Peyer's patch (tissue), 4 donors: Measurements from ENCODE around the gene C3orf33. TPM values are rescaled to one million over a fixed set of nuclear protein-coding genes. Genes with fewer than 3 reads are reported as not detected.

Experiments
- DNase-seq, 3 donors: peaks; one replicate each; pipeline ENCODE4 v3.0.0-alpha.2; 2017 to 2019
- H3K27ac ChIP-seq, 4 donors: fragments of 200-600 bp; sonication (generic); one replicate each; pipeline ENCODE4 v1.5.1; 2016 to 2019
- H3K27me3 ChIP-seq, 2 donors: fragments of 200-600 bp; sonication (generic); one replicate each; pipeline ENCODE4 v1.5.1; 2019
- H3K36me3 ChIP-seq, 3 donors: fragments of 200-600 bp; sonication (generic); one replicate each; pipeline ENCODE4 v1.5.1; 2016 to 2019
- H3K4me1 ChIP-seq, 4 donors: fragments of 200-600 bp; sonication (generic); one replicate each; pipeline ENCODE4 v1.5.1; 2016 to 2019
- H3K4me3 ChIP-seq, 4 donors: fragments of 200-600 bp; sonication (generic); 1 replicate in 3 of 4; 2 replicates in 1 of 4; pipeline ENCODE4 v1.5.1; 2016 to 2019; ENCODE audit warnings: mild to moderate bottlenecking in 1 of 4
- H3K9me3 ChIP-seq, 4 donors: fragments of 200-600 bp; sonication (generic); one replicate each; pipeline ENCODE4 v1.5.1; 2016 to 2019; ENCODE audit warnings: mild to moderate bottlenecking in 1 of 4
- CTCF ChIP-seq, 6 experiments: fragments of 450-650 bp in 4 of 6; fragments of 200-600 bp in 2 of 6; sonication (generic) in 1 of 6; IDR thresholded peaks; one replicate each; pipeline ENCODE4 v1.5.1; 2017 to 2019; ENCODE audit warnings: antibody characterized with exemption in 6 of 6, mild to moderate bottlenecking in 3 of 6, moderate library complexity in 1 of 6
- POLR2A ChIP-seq, 2 donors: fragments of 450-650 bp; IDR thresholded peaks; one replicate each; pipeline ENCODE4 v1.5.1; 2017; ENCODE audit warnings: antibody characterized with exemption in 2 of 2, mild to moderate bottlenecking in 2 of 2, moderate library complexity in 2 of 2
- total RNA-seq, 4 donors: library from RNA; depleted of rRNA; stranded (reverse); fragments of >200 nt; gene quantifications; one replicate each; pipeline ENCODE4 v1.1.0, GENCODE V29; 2016

C3orf33 gene
- total RNA-seq, 4 donors from 2014 or later, result 1.9 to 5.8 (median 3.9) TPM; not detected in 1

DNA sequence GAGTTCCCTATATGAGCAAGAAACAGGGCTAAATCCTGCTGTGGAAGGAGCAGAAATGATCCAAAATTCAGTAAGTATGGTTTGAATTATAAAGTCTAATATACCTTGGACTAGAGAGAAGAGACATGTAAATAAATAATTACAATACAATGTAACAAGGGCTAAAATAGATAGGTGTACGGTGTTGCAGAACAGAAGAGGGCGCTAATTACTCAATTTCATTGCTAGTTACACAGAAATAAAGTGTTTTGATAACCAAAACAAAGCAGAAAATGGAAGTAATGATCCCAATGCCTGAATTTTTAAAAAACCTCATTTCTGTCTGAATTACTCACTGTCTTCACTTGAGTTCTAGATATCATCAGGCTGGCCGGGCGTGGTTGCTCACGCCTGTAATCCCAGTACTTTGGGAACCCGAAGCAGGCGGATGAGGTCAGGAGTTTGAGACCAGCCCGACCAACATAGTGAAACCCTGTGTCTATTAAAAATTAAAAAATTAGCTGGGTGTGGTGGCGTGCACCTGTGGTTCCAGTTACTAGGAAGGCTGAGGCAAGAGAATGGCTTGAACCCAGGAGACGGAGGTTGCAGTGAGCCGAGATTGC lies 52.9 kb downstream of the C3orf33 start:
- Histone ChIP-seq H3K27ac (no peak overlapping the region), H3K9me3 (no peaks in the 10 kb centered on the region), H3K36me3 (no peaks in the 10 kb centered on the region), H3K4me3 (no peak overlapping the region), H3K27me3 (no peaks in the 10 kb centered on the region), H3K4me1 (no peaks in the 10 kb centered on the region)
- TF ChIP-seq CTCF (IDR thresholded peaks at IDR 0.05), result peak in 4 of 6 experiments; percentile 22 to 55 (median 48)
- TF ChIP-seq POLR2A (IDR thresholded peaks at IDR 0.05), result no peak
- no peak for DNase-seq

- no peak overlapping the region for H3K27ac ChIP-seq
- H3K36me3 ChIP-seq, result no peaks in the 10 kb centered on the region
- H3K27me3 ChIP-seq, result no peaks in the 10 kb centered on the region
- no peaks in the 10 kb centered on the region for H3K4me1 ChIP-seq
- H3K4me3 ChIP-seq, result no peak overlapping the region
- H3K9me3 ChIP-seq, result no peaks in the 10 kb centered on the region
- DNase-seq, result no peak
- TF ChIP-seq CTCF (IDR thresholded peaks at IDR 0.05), result no peak
- TF ChIP-seq POLR2A (IDR thresholded peaks at IDR 0.05), result no peak
These were observed 57.3 kb downstream of the C3orf33 start for GRCh38 chr3:155748611-155749365.

GRCh38 chr3:155747946-155748290 lies 58.2 kb downstream of the C3orf33 start:
- H3K27ac ChIP-seq, result no peak overlapping the region
- no peaks in the 10 kb centered on the region for H3K9me3 ChIP-seq
- no peak for TF ChIP-seq CTCF (IDR thresholded peaks at IDR 0.05)
- no peak for TF ChIP-seq POLR2A (IDR thresholded peaks at IDR 0.05)
- no peaks in the 10 kb centered on the region for H3K4me1 ChIP-seq
- DNase-seq, result no peak
- H3K27me3 ChIP-seq, result no peaks in the 10 kb centered on the region
- no peaks in the 10 kb centered on the region for H3K36me3 ChIP-seq
- no peak overlapping the region for H3K4me3 ChIP-seq

- no peak for DNase-seq
- Histone ChIP-seq H3K36me3 (no peaks in the 10 kb centered on the region), H3K27me3 (no peaks in the 10 kb centered on the region), H3K4me1 (no peaks in the 10 kb centered on the region), H3K27ac (no peak overlapping the region), H3K4me3 (no peak overlapping the region), H3K9me3 (no peaks in the 10 kb centered on the region)
- TF ChIP-seq CTCF (IDR thresholded peaks at IDR 0.05) (no peak), POLR2A (IDR thresholded peaks at IDR 0.05) (no peak)
These were observed 58.7 kb downstream of the C3orf33 start for GRCh38 chr3:155747286-155747945.

GRCh38 chr3:155746703-155747102 lies 59.4 kb downstream of the C3orf33 start:
- Histone ChIP-seq H3K27me3 (no peaks in the 10 kb centered on the region), H3K4me3 (no peak overlapping the region), H3K9me3 (no peaks in the 10 kb centered on the region), H3K4me1 (no peaks in the 10 kb centered on the region), H3K27ac (no peak overlapping the region), H3K36me3 (no peaks in the 10 kb centered on the region)
- TF ChIP-seq POLR2A (IDR thresholded peaks at IDR 0.05) (no peak), CTCF (IDR thresholded peaks at IDR 0.05) (no peak)
- no peak for DNase-seq
